Mucosa of descending colon (tissue), 3 donors: ENCODE data around the gene ITSN1. TPM values are rescaled to one million over a fixed set of nuclear protein-coding genes. Genes with fewer than 3 reads are reported as not detected.

Experiments
- ATAC-seq: fragments of 200-7000 bp; cut with Tn5 transposase; one replicate; pipeline ENCODE4 v1.9.1; 2020; ENCODE audit warnings: mild to moderate bottlenecking, moderate library complexity
- DNase-seq, 3 donors: peaks; one replicate each; pipeline ENCODE4 v3.0.0-alpha.2; 2020
- H3K36me3 ChIP-seq: fragments of 200-600 bp; one replicate; pipeline ENCODE4 v1.8.0; 2021; ENCODE audit warnings: low read depth, mild to moderate bottlenecking
- H3K4me1 ChIP-seq: fragments of 200-600 bp; one replicate; pipeline ENCODE4 v1.8.0; 2021; ENCODE audit warnings: low read depth, mild to moderate bottlenecking
- H3K4me3 ChIP-seq: fragments of 200-600 bp; one replicate; pipeline ENCODE4 v1.8.0; 2021; ENCODE audit warnings: mild to moderate bottlenecking
- H3K9me3 ChIP-seq: fragments of 200-600 bp; one replicate; pipeline ENCODE4 v1.8.0; 2021; ENCODE audit warnings: mild to moderate bottlenecking
- intact Hi-C, 2 donors: fragments of 100-400 bp; cut with DNase I in 1 of 2; cut with micrococcal nuclease in 1 of 2; formaldehyde crosslinking; loops; one replicate each; pipeline versions ENCODE4 v1.11.0 to v1.11.1; 2022; cut with DNase I, micrococcal nuclease
- total RNA-seq, 3 donors: library from RNA; stranded (reverse); fragmentation: NEBNext Ultra II Directional in 2 of 3; extraction: Animal tissue kit (Norgen Biotek cat#: 25700) in 2 of 3; gene quantifications; one replicate each; pipeline versions ENCODE4 v1.2.1 to v1.2.4, GENCODE V29; 2021 to 2023
- TF ChIP-seq, protein P1 (sequence below): fragments of 200-600 bp; IDR thresholded peaks from one replicate; pipeline ENCODE4 v1.8.0; 2022; ENCODE audit warnings: antibody characterized with exemption, mild to moderate bottlenecking
- donor health status: DM: no; HTN: no; CAD: no; lungs with moderate emphysema.
- donor health status: DM: no; HTN: no; CAD: no.
- donor health status: DM: no; HTN: yes; CAD: no.

ITSN1 gene
- total RNA-seq, 3 donors from 2014 or later = 35.6 to 54.8 (median 45.3) TPM

DNA sequence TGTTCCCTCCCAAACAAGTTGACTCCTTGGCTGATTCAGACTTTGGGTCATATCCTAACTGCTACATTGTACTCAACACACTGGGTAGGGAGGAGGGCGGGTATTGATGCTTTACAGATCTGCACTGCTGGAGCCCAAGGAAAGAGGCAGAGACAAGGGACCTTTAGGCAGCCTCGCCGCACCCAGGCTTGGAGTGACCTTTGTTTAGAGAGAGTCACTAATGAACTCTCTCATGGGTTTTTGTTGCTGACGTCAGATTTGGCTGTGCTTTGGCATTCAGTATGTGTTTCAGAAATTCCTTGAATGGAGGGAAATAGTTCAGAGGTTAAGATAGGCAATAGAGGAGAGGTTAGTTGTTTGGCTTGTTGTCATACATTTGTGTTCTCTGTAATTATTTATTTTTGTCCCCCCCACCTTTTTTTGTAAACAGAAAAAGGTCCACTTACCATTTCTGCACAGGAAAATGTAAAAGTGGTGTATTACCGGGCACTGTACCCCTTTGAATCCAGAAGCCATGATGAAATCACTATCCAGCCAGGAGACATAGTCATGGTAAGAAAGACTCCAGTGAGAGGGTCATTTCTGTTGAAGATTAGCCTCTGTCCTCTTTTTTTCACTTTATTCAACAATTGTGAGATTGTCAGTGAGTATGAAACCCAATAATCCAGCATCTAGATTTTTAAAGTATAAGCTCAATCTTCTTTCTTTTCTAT is 157.2 kb downstream of the ITSN1 start:
- Histone ChIP-seq H3K4me1 (no peaks in the 10 kb centered on the region), H3K4me3 (no peak overlapping the region), H3K9me3 (no peaks in the 10 kb centered on the region), H3K36me3 (no peaks in the 10 kb centered on the region)
- intact Hi-C loops = no loop called here
- TF ChIP-seq, protein P1, sequence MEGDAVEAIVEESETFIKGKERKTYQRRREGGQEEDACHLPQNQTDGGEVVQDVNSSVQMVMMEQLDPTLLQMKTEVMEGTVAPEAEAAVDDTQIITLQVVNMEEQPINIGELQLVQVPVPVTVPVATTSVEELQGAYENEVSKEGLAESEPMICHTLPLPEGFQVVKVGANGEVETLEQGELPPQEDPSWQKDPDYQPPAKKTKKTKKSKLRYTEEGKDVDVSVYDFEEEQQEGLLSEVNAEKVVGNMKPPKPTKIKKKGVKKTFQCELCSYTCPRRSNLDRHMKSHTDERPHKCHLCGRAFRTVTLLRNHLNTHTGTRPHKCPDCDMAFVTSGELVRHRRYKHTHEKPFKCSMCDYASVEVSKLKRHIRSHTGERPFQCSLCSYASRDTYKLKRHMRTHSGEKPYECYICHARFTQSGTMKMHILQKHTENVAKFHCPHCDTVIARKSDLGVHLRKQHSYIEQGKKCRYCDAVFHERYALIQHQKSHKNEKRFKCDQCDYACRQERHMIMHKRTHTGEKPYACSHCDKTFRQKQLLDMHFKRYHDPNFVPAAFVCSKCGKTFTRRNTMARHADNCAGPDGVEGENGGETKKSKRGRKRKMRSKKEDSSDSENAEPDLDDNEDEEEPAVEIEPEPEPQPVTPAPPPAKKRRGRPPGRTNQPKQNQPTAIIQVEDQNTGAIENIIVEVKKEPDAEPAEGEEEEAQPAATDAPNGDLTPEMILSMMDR = no peak
- DNase-seq (no peak), ATAC-seq (no peak)

GRCh38 chr21:33800753-33801423 is 158.6 kb downstream of the ITSN1 start:
- ATAC-seq = no peak
- no peak for DNase-seq
- intact Hi-C loops = no loop called here
- Histone ChIP-seq H3K9me3 (no peaks in the 10 kb centered on the region), H3K4me1 (no peaks in the 10 kb centered on the region), H3K4me3 (no peak overlapping the region), H3K36me3 (no peaks in the 10 kb centered on the region)
- TF ChIP-seq, protein P1 = no peak

- intact Hi-C loops = no loop called here
- Histone ChIP-seq H3K4me1 (no peaks in the 10 kb centered on the region), H3K9me3 (no peaks in the 10 kb centered on the region), H3K36me3 (no peaks in the 10 kb centered on the region), H3K4me3 (no peak overlapping the region)
- DNase-seq = no peak
- TF ChIP-seq, protein P1 = no peak
- peak; percentile 56 for ATAC-seq
Measured at GRCh38 chr21:33801424-33802405, 159.4 kb downstream of the ITSN1 start.

- Histone ChIP-seq H3K4me1 (no peaks in the 10 kb centered on the region), H3K9me3 (no peaks in the 10 kb centered on the region), H3K4me3 (no peak overlapping the region), H3K36me3 (no peaks in the 10 kb centered on the region)
- DNase-seq (no peak), ATAC-seq (no peak)
- TF ChIP-seq, protein P1 = no peak
- intact Hi-C loops = no loop called here
Measured at GRCh38 chr21:33802481-33802880, 160.2 kb downstream of the ITSN1 start.

DNA sequence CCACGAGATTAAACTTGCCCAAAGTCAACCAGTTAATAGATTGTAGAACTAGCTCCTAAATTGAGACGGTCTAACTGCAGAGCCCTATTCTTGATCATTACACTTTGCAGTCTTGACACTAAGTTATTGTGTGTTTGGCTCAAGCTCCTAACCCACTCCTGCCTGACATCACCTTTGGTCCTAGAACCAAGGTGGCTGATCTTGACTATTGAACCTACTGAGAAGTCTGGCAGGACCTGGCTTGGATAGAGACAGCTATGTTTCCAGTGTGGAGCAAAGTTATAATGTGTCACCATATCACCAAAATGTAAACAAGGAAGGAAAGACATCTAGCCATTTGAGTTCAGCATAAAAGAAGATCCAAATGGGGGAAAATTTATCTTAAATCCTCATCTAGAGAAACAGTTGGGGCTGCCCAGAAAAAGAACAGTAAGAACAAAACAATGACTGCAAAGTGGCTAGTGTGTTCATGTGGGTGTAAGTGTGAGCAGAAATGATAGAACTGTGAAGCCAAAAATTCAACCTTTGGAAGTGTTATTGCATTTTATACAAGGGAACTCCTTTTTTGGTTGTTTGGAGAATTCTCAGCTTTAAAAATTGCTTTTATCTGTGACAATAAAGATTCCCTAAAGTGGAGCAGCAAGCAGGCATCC is 166.5 kb downstream of the ITSN1 start:
- Histone ChIP-seq H3K4me1 (no peaks in the 10 kb centered on the region), H3K36me3 (peaks cover 4% of the 10 kb centered on the region), H3K9me3 (no peaks in the 10 kb centered on the region), H3K4me3 (no peak overlapping the region)
- TF ChIP-seq, protein P1 = no peak
- DNase-seq = no peak
- intact Hi-C loops = no loop called here
- ATAC-seq = no peak
